OCI-M2 (cell line): ENCODE results near the gene SRRM5.
A peak's percentile ranks its signal among the peaks of the same experiment; 100 is the strongest.
"Not testable (repeated sequence)": the region's sequence is repeated elsewhere in the genome, so short reads cannot be mapped to it uniquely, and the experiment has no call there.

Source experiments
- DNase-seq: peaks from one replicate; lab custom pipeline; 2025; ENCODE audit not compliant: unreplicated experiment; lab: John Stamatoyannopoulos, UW

SRRM5 gene

GRCh38 chr19:43589678-43590077 is 22.2 kb upstream of the SRRM5 start:
- DNase-seq: no peak

DNA sequence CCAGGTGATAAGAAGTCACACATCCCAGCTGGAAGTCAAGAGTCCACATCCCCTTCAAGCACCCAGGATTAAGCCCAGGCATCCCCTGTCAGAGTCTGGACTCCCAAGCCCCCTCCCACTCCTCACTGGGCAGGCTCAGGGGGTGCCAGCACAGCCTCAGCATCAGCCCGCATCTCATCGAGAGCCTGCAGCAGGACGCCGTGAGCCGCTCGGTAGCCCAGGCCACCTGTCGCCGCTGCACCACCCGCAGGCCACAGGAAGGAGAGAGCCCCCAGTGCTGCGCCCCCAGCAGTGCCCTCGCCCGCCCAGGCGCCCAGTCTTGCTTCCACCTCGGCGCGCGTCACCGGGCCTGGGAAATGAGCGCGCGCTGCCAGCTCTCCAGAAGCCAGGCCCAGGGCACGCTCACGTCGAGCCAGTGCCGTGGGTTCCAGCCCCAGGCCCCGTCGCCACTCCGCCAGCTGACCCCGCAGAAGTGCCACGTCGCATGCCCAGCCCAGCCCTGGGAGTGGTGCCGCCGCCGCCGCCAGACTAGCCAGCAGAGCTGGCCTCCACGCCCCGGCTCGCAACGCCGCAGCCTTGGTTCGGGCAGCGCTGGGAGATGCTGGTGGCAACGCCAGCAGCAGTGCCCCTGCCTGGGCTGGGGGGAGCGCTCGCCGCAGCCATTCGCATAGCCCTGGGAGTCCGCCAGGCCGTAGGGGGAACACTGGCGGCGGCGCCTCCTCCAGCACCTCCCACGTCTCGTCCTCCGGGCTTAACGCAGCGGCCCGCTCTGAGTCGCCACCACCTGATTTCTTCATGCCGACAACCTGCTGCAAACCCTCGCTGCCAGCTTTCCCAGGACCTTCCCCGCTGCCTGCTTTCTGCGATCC is 19.8 kb upstream of the SRRM5 start:
- DNase-seq: no peak

- no peak for DNase-seq
These were observed 19.0 kb upstream of the SRRM5 start for GRCh38 chr19:43592800-43593350.

- no peak for DNase-seq
These were observed 17.7 kb upstream of the SRRM5 start for GRCh38 chr19:43594081-43594697.

DNA sequence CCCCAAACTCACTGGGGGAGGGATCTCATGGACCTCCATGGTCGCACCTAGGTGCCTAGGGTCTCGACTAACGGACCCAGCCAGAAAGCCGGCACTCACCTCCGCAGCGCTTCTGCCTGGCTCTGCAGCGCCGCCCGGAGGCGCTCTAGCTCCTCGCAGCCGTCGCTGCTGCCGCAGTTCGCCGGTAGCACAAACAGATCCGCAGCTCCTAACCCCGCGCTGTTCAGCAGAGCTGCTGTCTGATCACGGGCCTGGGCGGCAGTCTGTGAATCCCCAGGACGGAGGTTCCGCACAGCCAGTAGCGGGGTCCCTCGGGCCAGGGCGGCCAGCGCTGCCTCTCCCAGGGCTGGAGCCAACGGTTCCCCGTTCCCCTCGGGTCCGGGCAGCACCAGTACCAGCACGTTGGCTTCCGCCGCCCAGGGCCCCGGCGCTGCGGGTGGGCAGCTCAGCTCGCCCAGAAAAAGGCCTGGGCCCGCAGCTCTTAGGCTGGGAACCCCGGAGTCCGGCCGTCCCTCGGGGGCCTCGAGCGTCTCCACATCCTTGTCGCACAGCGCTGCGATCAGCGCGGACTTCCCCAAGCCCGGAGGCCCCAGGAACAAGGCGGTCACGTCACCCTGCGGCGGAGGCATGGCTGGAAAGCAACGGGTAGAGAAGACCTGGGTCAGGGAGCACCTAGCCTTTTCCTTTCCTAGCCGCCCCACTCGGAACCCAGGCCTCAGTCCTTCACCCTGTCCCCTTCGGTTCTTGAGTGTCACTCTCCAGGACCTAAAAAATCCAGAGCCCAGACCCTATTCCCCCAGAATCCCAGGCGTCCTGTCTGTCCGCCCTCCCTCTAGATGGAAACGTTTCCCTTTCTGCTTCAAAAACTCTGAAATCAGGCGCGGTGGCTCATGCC is 16.9 kb upstream of the SRRM5 start:
- DNase-seq: peak; percentile 34

DNA sequence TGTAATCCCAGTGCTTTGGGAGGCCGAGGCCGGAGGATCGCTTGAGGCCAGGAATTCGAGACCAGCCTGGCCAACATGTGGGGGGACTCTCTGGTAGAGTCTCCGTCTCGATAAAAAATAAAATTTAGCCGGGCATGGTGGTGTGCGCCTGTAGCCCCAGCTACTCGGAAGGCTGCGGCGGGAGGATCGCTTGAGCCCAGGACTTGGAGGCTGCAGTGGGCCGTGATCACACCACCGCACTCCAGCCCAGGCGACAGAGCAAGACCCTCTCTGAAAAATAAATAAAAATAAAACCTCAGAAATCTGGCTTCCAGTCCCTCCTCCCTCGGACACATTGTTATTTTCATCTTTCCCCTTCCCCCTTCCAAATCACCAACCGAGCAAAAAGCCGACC is 16.3 kb upstream of the SRRM5 start:
- no peak for DNase-seq

DNA sequence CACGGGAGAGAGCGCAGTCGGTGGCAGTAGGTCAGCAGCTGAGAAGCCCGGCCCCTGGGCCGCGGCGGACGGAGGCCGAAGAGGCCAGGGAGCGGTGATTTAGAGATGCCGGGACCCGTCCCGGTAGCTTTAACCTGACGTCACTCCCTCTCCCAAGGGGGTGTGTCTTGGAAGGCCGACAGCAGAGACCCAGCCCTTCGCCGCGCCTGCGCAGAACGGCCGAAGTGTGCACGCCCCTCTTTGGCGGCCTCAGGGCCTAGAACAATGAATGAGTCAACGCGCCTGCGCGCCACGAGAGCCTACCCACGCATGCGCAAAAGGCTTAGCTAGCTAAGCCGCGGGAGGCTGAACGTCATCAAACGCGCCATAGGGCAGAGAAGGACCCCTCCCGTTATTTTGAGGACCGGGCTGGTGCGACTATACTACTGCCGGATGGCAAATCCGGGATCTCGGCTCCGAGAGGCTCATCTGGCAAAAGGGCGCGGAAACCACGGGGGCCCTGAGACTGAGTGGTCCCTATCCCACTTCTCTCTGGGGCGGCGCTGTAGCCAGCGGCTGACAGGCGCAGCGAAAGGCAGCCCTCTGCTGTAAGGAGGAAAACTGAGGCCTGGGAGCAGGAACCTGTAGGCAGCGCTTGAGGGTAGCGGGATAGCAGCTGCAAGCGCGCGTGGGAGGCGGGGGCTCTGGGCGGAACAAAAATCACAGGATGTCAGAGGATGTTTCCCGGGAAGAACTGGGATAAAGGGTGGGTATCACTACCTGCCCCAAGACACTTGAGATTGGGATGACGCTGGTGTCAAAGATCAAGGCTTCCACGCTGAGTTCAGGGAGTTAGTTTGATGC is 15.7 kb upstream of the SRRM5 start, which contains the start of the genes IRGQ and ZNF576:
TSS of gene IRGQ (minus strand) at position 136 of the 843 bp plus-strand sequence. CDS start 796 bp downstream, outside the sequence.
TSS of gene ZNF576 (plus strand) at position 597 of the 843 bp plus-strand sequence. CDS start 514 bp downstream, outside the sequence.
- DNase-seq: peak; percentile 94

- no peak for DNase-seq
These were observed 14.9 kb upstream of the SRRM5 start for GRCh38 chr19:43596842-43597461.

DNA sequence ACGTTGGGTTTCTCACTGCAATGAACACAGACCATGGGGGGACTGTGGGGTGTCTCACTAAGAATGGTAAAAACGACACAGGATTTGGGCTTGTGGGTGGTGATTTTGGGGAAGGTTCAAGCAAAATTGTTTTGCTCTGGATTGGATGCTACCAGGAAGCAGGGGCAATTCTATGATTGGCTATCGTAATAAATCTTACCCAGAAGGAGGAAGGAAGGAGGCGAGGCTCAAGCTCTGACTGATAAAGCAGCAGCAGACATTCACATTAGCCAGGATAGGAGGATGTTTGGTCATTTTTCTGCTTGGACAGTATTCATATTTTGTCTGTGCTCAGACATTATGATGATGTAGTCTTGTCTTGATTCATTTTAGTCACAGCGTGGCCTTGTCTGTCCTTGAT is 14.0 kb upstream of the SRRM5 start:
- no peak for DNase-seq

DNA sequence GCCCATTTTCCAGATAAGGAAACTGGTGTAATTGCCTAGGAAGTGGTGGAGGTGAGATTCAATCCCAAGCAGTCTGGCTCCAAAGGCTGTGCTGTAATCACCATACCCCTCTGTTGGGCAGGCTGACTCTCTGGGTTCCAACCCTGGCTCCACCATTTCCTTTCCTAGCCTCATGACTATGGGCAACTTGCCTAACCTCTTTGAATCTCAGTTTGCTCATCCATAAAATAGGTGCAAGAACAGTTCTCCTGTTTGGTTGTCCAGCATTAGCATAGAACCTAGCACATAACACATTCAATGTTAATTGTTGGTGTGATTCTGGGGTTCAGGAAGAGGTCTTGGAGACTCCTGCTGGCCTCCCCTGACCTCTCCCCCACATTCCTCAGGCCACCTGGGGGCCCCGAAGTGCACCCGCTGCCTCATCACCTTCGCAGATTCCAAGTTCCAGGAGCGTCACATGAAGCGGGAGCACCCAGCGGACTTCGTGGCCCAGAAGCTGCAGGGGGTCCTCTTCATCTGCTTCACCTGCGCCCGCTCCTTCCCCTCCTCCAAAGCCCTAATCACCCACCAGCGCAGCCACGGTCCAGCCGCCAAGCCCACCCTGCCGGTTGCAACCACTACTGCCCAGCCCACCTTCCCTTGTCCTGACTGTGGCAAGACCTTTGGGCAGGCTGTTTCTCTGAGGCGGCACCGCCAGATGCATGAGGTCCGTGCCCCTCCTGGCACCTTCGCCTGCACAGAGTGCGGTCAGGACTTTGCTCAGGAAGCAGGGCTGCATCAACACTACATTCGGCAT is 13.2 kb upstream of the SRRM5 start:
- no peak for DNase-seq

GRCh38 chr19:43599635-43600295 is 12.1 kb upstream of the SRRM5 start:
- DNase-seq: no peak

DNA sequence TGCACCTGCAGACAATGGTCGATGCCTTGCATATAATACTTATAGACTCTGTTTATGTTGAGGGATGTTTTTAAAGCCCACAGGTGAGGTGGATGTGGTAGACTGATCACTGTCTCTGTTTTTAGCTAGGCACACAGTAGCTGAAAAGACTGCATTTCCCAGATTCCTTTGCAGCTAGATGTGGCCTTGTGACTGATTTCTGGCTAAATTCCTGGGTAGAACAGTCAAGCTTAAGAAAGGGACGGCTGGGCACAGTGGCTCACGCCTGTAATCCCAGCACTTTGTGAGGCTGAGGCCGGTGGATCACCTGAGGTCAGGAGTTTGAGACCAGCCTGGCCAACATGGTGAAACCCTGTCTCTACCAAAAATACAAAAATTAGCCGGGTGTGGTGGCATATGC is 11.6 kb upstream of the SRRM5 start:
- not testable (repeated sequence) for DNase-seq

GRCh38 chr19:43605875-43606568 is 5.9 kb upstream of the SRRM5 start:
- no peak for DNase-seq

- no peak for DNase-seq
These were observed 5.2 kb upstream of the SRRM5 start for GRCh38 chr19:43606569-43607229.

DNA sequence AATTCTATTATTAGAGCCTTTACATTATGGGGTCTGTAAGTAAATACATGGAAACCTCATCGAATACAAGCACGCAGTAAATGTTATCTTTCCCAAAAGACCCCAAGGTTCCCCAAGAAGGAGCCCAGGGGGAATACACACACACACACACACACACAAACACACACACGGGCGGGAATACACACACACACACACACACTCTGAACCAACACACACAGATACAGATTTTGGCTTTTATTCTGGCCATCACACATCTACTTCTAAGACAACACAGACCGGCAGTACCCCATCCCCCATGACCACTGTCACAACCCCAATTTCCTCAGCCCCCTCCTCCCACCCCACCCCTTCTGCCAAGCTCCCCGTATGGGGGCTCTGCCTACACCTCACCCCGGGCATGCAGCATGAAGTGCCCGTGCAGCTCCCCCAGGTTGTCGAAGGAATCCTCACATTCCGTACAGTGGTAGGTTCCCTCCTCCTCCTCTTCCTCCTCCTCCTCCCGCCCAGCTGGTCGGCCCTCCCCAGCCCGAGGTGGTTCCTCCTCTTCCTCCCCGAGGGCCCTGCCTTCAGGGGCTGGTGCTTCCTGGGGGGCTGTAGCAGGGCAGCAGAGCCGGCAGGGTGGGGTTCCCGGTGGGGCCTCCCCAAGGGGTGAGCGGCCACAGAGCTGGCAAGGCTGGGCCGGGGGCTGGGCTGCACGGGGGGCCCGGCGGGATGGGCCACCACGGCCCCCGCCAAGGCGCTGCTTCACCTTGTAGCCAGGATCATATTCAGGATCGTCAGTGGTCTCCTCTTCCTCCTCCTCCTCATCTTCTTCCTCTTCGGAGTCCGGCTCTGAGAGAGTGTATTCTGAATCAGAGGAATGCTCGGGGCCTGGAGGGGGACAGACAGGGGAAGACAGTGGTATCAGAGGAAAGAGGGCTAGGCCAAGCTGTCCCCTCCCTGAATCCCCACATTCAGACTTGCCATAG is 4.4 kb upstream of the SRRM5 start:
- DNase-seq: no peak

DNA sequence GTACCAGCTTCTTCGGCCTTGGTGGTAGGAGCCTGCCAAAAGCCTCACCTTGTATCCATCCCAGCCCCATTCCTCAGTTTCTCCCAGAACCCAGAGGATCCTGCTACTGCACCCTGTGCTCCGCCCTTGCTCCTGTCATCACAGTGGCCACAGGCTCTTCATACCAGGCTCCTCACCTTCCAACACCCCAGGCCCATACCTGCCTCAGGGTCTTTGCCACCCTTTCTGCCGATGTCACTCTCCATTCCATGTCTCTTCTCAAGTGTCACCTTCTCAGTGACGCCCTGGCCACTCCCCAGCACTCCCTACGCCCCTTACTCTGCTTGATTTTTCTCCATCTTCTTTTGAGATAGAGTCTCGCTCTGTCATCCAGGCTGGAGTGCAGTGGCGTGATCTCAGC is 2.0 kb upstream of the SRRM5 start:
- no peak for DNase-seq
